Ishikawa (cell line): Measurements from ENCODE around the gene SPOP.

Source experiments
- CREB1 ChIP-seq: IDR thresholded peaks from 2 replicates; pipeline ENCODE4 v1.6.1; 2012; ENCODE audit warnings: low read depth
- MAX ChIP-seq: IDR thresholded peaks from 2 replicates; pipeline ENCODE4 v1.6.1; 2012
- NFIC ChIP-seq: IDR thresholded peaks from 2 replicates; pipeline ENCODE4 v1.6.1; 2012
- RAD21 ChIP-seq: IDR thresholded peaks from 2 replicates; pipeline ENCODE4 v1.6.1; 2012; ENCODE audit warnings: low read depth
- TAF1 ChIP-seq: IDR thresholded peaks from 2 replicates; pipeline ENCODE4 v1.6.1; 2012; ENCODE audit warnings: low read depth, mild to moderate bottlenecking
- USF1 ChIP-seq: IDR thresholded peaks from 2 replicates; pipeline ENCODE4 v1.6.1; 2012

- TF ChIP-seq RAD21 (no peak), TAF1 (no peak), NFIC (no peak), CREB1 (no peak), MAX (no peak), USF1 (no peak)
These were observed 61.2 kb downstream of the SPOP start for GRCh38 chr17:49616601-49617131.
